Left hindlimb (tissue), 1 donor: ENCODE data around the gene GNAZ.
"Not testable (repeated sequence)": the region's sequence is repeated elsewhere in the genome, so short reads cannot be mapped to it uniquely, and the experiment has no call there.

ENCODE experiments used
- DNase-seq: peaks from one replicate; pipeline ENCODE4 v3.0.0-alpha.2; 2018

The GNAZ gene

GRCh38 chr22:23045461-23045860, 24.9 kb upstream of the GNAZ start:
- no peak for DNase-seq

DNA sequence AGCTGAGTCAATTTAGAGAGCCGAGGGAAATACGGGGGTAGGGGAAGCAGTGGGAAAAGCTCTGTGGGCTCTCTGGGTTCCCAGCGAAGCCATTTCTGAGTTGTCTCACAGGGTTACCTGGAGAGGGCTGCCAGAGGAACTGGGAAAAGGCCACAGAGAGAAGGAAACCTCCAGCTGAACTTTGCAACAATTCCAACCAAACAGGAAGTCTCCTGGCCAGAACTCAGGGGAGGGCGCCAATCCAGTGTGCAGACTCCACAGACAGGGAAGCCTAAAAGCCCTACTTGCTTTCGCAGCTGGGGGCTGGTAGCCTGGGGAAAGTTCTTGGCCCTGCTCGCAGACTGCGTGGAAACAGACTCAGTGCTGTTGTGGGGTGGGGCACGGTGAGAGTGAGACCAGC, 23.1 kb upstream of the GNAZ start:
- DNase-seq: no peak

GRCh38 chr22:23047742-23048141, 22.6 kb upstream of the GNAZ start:
- DNase-seq: no peak

GRCh38 chr22:23050546-23050945, 19.8 kb upstream of the GNAZ start:
- not testable (repeated sequence) for DNase-seq

GRCh38 chr22:23053051-23053707, 17.1 kb upstream of the GNAZ start:
- DNase-seq: no peak

DNA sequence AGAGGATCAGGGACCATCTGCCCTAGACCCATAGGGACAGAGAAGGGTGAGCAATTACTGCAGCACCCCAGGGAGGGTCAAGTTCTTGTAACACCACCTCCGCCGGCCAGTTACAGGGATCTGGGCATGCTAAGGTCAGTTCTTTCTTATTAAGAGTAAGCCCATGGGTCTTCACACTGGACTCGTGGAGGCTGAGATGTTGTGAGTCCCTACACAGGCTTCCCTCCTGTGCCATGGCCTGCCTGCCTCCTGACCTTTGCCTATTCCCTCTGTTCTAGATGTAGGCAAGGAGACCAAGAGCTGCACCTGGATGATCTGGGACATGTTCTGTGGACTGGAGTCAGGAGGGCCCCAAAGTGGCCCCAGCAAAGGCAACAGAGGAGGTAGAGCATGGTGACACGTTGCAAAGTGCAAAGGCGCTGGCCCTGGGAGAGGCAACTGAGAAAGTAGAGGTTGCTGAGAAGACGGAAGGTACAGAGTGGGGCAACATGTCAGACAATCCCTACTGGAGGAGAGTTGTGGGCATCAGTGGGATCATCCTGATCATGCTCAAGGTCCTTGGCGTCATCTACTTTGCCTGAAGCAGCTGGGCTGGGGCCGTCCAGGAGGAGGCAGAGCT, 16.3 kb upstream of the GNAZ start:
- DNase-seq: peak; percentile 10

DNA sequence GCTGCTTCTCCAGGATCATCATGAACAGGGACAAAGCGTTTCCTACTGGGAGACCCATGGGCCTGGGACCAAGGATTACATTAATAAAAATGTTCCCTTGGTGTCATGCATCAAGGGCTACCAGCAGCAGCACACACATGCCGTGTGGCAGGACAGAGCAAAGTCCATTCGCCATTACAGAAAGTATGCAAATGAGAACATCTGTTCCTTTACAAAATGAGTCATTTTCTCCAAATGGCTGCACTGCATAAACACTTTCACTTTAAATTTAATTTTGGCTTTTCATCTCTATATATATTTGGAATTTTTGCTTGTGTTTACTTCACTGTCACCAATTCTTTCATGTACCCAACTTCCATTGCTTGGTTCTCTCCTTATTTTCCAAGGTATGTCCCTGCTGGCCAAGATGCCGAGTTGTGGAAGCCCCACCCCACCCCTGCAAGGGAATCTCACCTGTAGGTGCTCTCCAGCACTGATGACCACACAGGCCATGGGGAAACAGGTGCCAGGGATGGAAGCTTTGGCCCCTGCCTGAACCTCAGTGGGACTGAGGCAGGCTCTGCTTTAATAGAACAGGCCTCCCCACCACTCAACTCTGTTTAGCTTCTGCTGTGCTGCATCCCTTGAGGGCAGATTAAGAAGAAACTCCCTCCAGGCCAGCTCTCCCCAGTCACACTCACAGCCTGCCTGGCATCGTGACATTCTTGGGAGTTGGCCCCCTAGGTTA, 15.6 kb upstream of the GNAZ start:
- no peak for DNase-seq

- no peak for DNase-seq
These were observed 14.7 kb upstream of the GNAZ start for GRCh38 chr22:23055449-23056179.

DNA sequence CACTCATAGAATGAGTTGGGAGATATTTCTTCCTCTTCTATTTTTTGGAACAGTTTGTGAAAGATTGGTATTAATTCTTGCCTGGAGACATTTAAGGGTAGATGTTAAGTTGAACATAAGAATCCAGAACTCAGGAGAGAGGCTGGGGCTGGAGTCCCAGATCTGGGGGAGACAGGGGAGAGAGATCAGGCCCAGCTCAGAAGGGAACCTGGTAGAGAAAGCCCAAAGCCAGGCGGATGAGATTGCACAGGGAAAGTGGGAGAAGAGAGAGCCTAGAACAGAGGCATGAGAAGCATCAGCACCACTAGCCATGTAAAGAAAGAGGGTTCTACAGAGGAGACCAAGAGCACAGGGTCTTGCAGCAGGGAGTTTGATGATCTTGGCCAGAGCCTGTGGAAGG, 13.0 kb upstream of the GNAZ start:
- DNase-seq: peak; percentile 13

GRCh38 chr22:23058063-23058462, 12.3 kb upstream of the GNAZ start:
- no peak for DNase-seq

DNA sequence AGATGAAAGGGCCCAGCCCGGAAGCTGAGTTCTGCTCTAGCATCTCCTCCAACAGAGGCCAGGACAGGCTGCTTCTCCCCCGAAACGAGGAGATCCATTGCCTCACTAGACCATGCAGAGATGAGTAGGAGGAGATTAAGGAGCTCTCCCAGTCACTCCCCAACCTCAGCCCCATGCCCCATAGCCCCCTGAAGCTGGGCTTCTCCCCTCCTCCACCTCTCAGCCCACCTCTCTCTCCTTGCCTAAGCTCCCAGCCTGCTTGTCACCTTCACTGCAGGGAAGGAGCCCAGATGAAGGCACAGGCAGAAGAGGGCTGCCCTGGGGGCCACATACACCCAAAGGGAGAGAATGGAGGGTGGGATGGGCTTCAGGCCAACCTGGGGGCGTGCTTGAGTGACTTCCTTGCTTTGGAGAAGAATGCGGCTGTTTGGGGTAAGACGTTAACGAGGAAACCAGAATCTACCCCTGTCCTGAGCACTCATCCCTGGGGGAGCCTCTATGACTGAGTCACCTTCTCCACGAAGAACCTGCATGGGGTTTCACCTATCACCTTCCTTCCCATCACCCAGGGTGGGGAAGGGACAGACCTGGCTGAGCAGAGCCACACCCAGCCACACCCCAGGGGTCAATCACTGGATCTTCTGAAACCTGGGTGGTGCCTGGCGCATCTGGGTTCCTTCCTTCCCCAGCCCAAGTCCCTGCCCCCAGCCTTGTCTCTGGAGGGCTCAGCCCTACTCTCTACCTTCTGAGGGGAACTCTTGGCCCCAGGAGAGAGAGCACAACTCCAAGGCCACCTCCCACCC, 11.6 kb upstream of the GNAZ start:
- DNase-seq: peak; percentile 8

- DNase-seq: peak; percentile 9
These were observed 10.9 kb upstream of the GNAZ start for GRCh38 chr22:23059284-23059948.

DNA sequence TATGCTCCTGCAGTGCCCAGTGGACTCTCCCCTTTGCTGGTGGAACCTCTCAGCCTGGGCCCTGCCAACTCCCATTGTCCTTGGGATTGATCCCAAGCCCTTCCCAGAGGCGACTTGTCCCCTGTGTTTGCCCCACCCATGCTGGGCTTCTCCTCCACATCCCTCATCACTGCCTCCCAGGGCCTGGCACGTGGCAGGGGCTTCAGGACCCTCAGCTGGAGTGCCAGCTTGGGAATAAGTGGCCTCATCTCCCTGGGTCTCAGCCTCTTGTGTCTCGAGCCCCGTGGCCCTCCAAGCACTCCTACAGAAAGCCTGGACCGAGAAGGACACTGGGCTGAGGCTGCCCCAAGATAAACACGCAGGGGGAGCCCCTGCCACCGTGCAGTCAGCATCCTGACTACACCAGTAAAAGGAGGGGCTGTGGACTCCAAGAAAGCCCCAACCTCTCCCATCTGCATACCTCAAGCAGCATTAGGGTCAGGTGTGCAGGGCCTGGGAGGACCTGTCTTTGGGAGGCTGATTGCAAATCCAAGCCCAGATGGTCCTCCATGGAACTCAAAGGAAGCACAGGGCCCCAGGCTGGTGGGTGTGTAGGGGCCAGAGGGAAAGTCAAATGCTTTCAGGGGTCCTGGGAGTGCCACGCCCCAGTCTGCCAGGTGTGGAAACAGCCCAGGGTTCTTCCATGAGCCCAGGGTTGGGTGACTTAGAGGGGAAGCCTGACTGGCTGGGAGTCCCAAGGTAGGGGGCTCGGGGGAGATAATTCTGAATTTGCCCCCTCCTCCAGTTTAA, 9.5 kb upstream of the GNAZ start:
- DNase-seq: peak; percentile 18

DNA sequence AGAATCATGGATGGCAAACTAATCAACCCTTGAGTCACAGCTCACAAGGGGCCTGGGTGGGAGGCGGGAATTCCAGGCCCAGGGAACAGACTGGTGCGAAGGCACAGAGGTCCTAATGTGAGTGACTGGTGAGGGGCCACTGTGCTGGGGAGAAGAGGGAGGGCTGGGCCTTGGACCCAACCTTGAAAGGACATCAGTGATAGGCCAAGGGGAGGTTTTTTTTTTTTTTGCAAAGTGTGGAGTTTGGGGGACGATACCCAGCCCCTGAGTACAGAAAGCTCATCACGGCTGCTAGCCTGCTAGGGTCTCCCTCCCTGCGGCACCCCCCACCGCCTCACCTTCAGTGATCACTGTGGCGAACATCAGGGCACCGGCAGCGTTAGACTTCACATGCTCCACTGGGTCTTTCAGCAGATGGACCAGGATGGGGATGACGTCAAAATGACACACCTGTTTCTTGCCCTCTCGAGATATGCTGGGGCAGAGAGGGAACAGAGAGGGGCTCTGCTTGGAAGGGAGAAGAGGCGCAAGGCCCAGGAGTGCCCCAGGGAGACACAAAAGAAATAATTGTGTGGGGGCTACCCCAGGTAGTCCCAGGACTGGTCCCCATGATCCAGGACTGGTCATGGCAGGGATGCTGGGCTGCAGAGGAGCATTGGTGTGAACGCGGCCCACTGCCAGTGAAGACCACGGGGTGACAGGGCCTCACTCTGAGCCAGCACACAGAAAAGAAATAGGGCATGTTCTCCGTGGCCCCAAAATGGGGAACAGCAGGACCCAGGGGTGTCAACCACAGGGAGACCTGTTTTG, 8.6 kb upstream of the GNAZ start:
- peak; percentile 6 for DNase-seq

- peak; percentile 16 for DNase-seq
These were observed 7.4 kb upstream of the GNAZ start for GRCh38 chr22:23062616-23063538.

GRCh38 chr22:23063539-23064380, 6.6 kb upstream of the GNAZ start:
- no peak for DNase-seq

DNA sequence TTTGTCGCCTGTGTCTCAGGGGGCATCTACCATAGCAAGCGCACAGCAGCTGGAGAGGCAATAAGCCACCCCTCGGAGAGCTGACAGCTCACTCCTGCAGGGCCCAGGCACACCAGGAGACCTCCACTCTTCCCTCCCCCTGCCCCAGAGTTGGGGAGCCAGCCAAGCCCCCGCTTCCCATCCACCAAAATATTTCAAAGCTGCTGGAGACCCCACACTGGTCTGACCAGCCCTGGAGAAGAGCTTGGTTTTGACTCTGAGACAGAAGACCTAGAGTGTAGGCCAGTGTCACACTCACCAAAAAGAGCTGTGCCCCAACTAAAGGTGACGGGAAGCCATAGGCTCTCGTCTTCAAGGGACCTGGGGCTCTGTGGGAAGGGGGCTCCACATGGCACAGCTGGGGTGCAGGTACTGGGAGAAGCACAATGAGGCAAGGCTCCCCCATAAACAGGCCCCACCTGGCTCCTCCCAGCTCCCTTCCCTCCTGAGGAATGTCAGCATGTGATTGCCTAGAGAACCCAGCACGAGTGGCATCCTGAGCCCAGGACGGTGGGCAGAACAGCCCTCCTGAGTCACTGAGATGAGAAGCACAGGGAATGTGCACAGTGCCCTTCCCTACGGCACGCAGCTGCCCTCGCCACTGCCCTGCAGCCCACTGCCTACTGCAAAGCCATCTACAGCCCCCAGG, 5.8 kb upstream of the GNAZ start:
- DNase-seq: peak; percentile 15

- peak; percentile 4 for DNase-seq
These were observed 5.3 kb upstream of the GNAZ start for GRCh38 chr22:23065069-23065451.
